Renal cortex interstitium (tissue), 11 donors: ENCODE data around the gene ADGRD1. TPM values are rescaled to one million over a fixed set of nuclear protein-coding genes. Genes with fewer than 3 reads are reported as not detected.

Experiments
- DNase-seq, 11 donors: peaks; one replicate each; pipeline ENCODE4 v3.0.0-alpha.2; 2013; ENCODE audit warnings: low read depth in 9 of 11, low spot score in 4 of 11; ENCODE audit errors: extremely low read depth in 1 of 11
- polyA plus RNA-seq, 3 donors: library from polyadenylated mRNA; unstranded; fragments of 120-200 nt; gene quantifications; one replicate each; pipeline ENCODE4 v1.2.1, GENCODE V29; 2013; ENCODE audit not compliant: insufficient read length in 3 of 3

ADGRD1 gene
- polyA plus RNA-seq, 3 donors: 12.8 to 15.0 (median 14.3) TPM

GRCh38 chr12:130977046-130977742, 23.5 kb downstream of the ADGRD1 start:
- DNase-seq: no peak

GRCh38 chr12:130977743-130978095, 24.0 kb downstream of the ADGRD1 start:
- DNase-seq: no peak

- no peak for DNase-seq
Measured at GRCh38 chr12:130978785-130979184, 25.1 kb downstream of the ADGRD1 start.

- peak in 7 of 11 donors; percentile 43 to 70 (median 57) for DNase-seq
Measured at GRCh38 chr12:130981074-130981742, 27.5 kb downstream of the ADGRD1 start.

GRCh38 chr12:130981911-130982310, 28.2 kb downstream of the ADGRD1 start:
- no peak for DNase-seq

- no peak for DNase-seq
Measured at GRCh38 chr12:130982565-130983225, 29.0 kb downstream of the ADGRD1 start.

GRCh38 chr12:130983328-130984017, 29.8 kb downstream of the ADGRD1 start:
- DNase-seq: no peak

- DNase-seq: no peak
Measured at GRCh38 chr12:130984183-130985058, 30.7 kb downstream of the ADGRD1 start.

- no peak for DNase-seq
Measured at GRCh38 chr12:130987151-130987931, 33.6 kb downstream of the ADGRD1 start.

GRCh38 chr12:130988261-130988660, 34.6 kb downstream of the ADGRD1 start:
- DNase-seq: no peak

GRCh38 chr12:130988751-130989150, 35.0 kb downstream of the ADGRD1 start:
- no peak for DNase-seq

- no peak for DNase-seq
Measured at GRCh38 chr12:130989391-130989790, 35.7 kb downstream of the ADGRD1 start.

- DNase-seq: no peak
Measured at GRCh38 chr12:130990034-130990433, 36.3 kb downstream of the ADGRD1 start.

GRCh38 chr12:130992448-130992847, 38.7 kb downstream of the ADGRD1 start:
- DNase-seq: no peak

- no peak for DNase-seq
Measured at GRCh38 chr12:130992979-130993538, 39.4 kb downstream of the ADGRD1 start.

- no peak for DNase-seq
Measured at GRCh38 chr12:130993759-130994670, 40.3 kb downstream of the ADGRD1 start.
